PC-3 (cell line): ENCODE data around the gene TXK. TPM values are rescaled to one million over a fixed set of nuclear protein-coding genes. Genes with fewer than 3 reads are reported as not detected.

ENCODE experiments used
- ATAC-seq: fragments of 200-7000 bp; cut with Tn5 transposase; 2 replicates; pipeline ENCODE4 v1.9.1; 2020; ENCODE audit warnings: mild to moderate bottlenecking, moderate library complexity
- BruUV-seq: library from RNA; stranded (reverse); fragments of 400-500 nt; replicated peaks from 2 replicates; lab custom pipeline; 2021; lab: Mats Ljungman, UMichigan
- CTCF ChIA-PET: fragments of 300-600 bp; sonication (Branson Sonifier 250); formaldehyde crosslinking; loops from one replicate; lab custom pipeline; 2022; ENCODE audit warnings: antibody characterized with exemption; lab: Charles Lee
- POLR2A ChIA-PET: fragments of 300-600 bp; sonication (Branson Sonifier 250); formaldehyde crosslinking; loops from one replicate; lab custom pipeline; 2022; ENCODE audit warnings: antibody characterized with exemption; ENCODE audit not compliant: unreplicated experiment; lab: Charles Lee
- DNase-seq: peaks from one replicate; pipeline ENCODE4 v3.0.0-alpha.2; 2015
- H2AFZ ChIP-seq: fragments of 300-600 bp; sonication (generic); 2 replicates; pipeline ENCODE4 v1.6.0; 2016; ENCODE audit warnings: antibody characterized with exemption, low read length
- H3F3A ChIP-seq: fragments of 300-600 bp; sonication (generic); one replicate; pipeline ENCODE4 v1.6.0; 2017; ENCODE audit warnings: antibody characterized with exemption, low read length, control low read depth, mild to moderate bottlenecking; ENCODE audit not compliant: unreplicated experiment
- H3K27ac ChIP-seq: fragments of 300-600 bp; sonication (generic); 2 replicates; pipeline ENCODE4 v1.5.1; 2016; ENCODE audit warnings: mild to moderate bottlenecking, low read length
- H3K27me3 ChIP-seq: fragments of 300-600 bp; sonication (generic); 2 replicates; pipeline ENCODE4 v1.6.1; 2016; ENCODE audit warnings: low read length, mixed read lengths
- H3K36me3 ChIP-seq: fragments of 300-600 bp; sonication (generic); 2 replicates; pipeline ENCODE4 v1.6.1; 2016; ENCODE audit warnings: low read depth, mixed run types, low read length, mixed read lengths
- H3K4me1 ChIP-seq: fragments of 300-600 bp; sonication (generic); 2 replicates; pipeline ENCODE4 v1.5.1; 2016; ENCODE audit warnings: low read length; ENCODE audit not compliant: insufficient read depth
- H3K4me2 ChIP-seq: fragments of 300-600 bp; sonication (generic); 2 replicates; pipeline ENCODE4 v1.6.0; 2016; ENCODE audit warnings: low read length
- H3K4me3 ChIP-seq: fragments of 300-600 bp; sonication (generic); 2 replicates; pipeline ENCODE4 v1.5.1; 2016; ENCODE audit warnings: mild to moderate bottlenecking, low read length, mixed read lengths
- H3K79me2 ChIP-seq: fragments of 300-600 bp; sonication (generic); 2 replicates; pipeline ENCODE4 v1.6.1; 2017; ENCODE audit warnings: low read length, mixed read lengths
- H3K9ac ChIP-seq: fragments of 300-600 bp; sonication (generic); 2 replicates; pipeline ENCODE4 v1.6.0; 2016; ENCODE audit warnings: mild to moderate bottlenecking, low read length
- H3K9me2 ChIP-seq: fragments of 300-600 bp; sonication (generic); replicated peaks from 2 replicates; pipeline ENCODE4 v1.6.1; 2016; ENCODE audit warnings: mixed run types, low read length, mixed read lengths
- H3K9me3 ChIP-seq: fragments of 300-600 bp; sonication (generic); 2 replicates; pipeline ENCODE4 v1.6.1; 2016; ENCODE audit warnings: low read length, mixed read lengths
- H4K20me1 ChIP-seq: fragments of 300-600 bp; sonication (generic); 2 replicates; pipeline ENCODE4 v1.6.1; 2016; ENCODE audit warnings: low read length, mixed read lengths
- CTCF ChIP-seq: fragments of 300-600 bp; sonication (generic); conservative IDR thresholded peaks from 2 replicates; pipeline ENCODE4 v1.5.1; 2017; ENCODE audit warnings: antibody characterized with exemption, low read depth, mild to moderate bottlenecking, low read length
- EZH2 ChIP-seq: fragments of 300-600 bp; sonication (generic); IDR thresholded peaks from one replicate; pipeline ENCODE4 v1.6.1; 2017; ENCODE audit warnings: antibody characterized with exemption, mild to moderate bottlenecking, low read length; ENCODE audit not compliant: unreplicated experiment
- EZH2phosphoT487 ChIP-seq: fragments of 300-600 bp; sonication (generic); IDR thresholded peaks from 2 replicates; pipeline ENCODE4 v1.6.1; 2018; ENCODE audit warnings: mild to moderate bottlenecking, antibody characterized with exemption, low read length, borderline replicate concordance
- intact Hi-C: fragments of 100-400 bp; cut with micrococcal nuclease; formaldehyde crosslinking; loops from 2 replicates; pipeline ENCODE4 v1.9.0; 2023
- total RNA-seq: library from RNA; depleted of rRNA; stranded (reverse); fragments of >200 nt; gene quantifications from 2 replicates; pipeline ENCODE4 v1.2.3, GENCODE V29; 2014

The TXK gene
- total RNA-seq, 1 experiment from 2014 or later, result 2.6 TPM

- Histone ChIP-seq H3F3A (no peaks in the 10 kb centered on the region), H2AFZ (no peak overlapping the region), H3K9me2 (no peaks in the 10 kb centered on the region), H4K20me1 (no peaks in the 10 kb centered on the region), H3K27me3 (no peaks in the 10 kb centered on the region), H3K36me3 (no peaks in the 10 kb centered on the region), H3K79me2 (no peaks in the 10 kb centered on the region), H3K4me2 (no peak overlapping the region), H3K27ac (no peak overlapping the region), H3K4me3 (no peak overlapping the region), H3K9me3 (no peaks in the 10 kb centered on the region), H3K9ac (no peak overlapping the region), H3K4me1 (peaks cover 18% of the 10 kb centered on the region)
- intact Hi-C loops, result no loop called here
- TF ChIP-seq EZH2phosphoT487, result no peak
- no peak for TF ChIP-seq CTCF
- TF ChIP-seq EZH2, result no peak
- no peak for ATAC-seq
- BruUV-seq, result no TSS peak
- ChIA-PET CTCF (no interaction called here), POLR2A (no interaction called here)
- no peak for DNase-seq
Observed at GRCh38 chr4:48095441-48095840, 38.6 kb downstream of the TXK start.

- no peaks in the 10 kb centered on the region for H3K9me3 ChIP-seq
- no TSS peak for BruUV-seq
- TF ChIP-seq EZH2phosphoT487 (no peak), CTCF (no peak), EZH2 (no peak)
- no peaks in the 10 kb centered on the region for H3K36me3 ChIP-seq
- no peaks in the 10 kb centered on the region for H3F3A ChIP-seq
- intact Hi-C loops, result no loop called here
- no peaks in the 10 kb centered on the region for H4K20me1 ChIP-seq
- no peak overlapping the region for H3K9ac ChIP-seq
- DNase-seq, result peak; percentile 84
- peak; percentile 100 for ATAC-seq
- POLR2A ChIA-PET, result no interaction called here
- CTCF ChIA-PET, result no interaction called here
- H3K4me2 ChIP-seq, result peak overlapping the region; percentile 56
- H3K4me3 ChIP-seq, result no peak overlapping the region
- H2AFZ ChIP-seq, result no peak overlapping the region
- no peaks in the 10 kb centered on the region for H3K9me2 ChIP-seq
- H3K27ac ChIP-seq, result peak overlapping the region; percentile 23; the same call in 1 of the 2 replicates
- peaks cover 18% of the 10 kb centered on the region for H3K4me1 ChIP-seq
- H3K27me3 ChIP-seq, result no peaks in the 10 kb centered on the region
- no peaks in the 10 kb centered on the region for H3K79me2 ChIP-seq
Observed at GRCh38 chr4:48093991-48094416, 40.0 kb downstream of the TXK start.

GRCh38 chr4:48090621-48091020 is 43.4 kb downstream of the TXK start:
- intact Hi-C loops, result no loop called here
- H2AFZ ChIP-seq, result no peak overlapping the region
- no peaks in the 10 kb centered on the region for H3K79me2 ChIP-seq
- BruUV-seq, result no TSS peak
- no peaks in the 10 kb centered on the region for H3K9me2 ChIP-seq
- no peak overlapping the region for H3K9ac ChIP-seq
- H3K27me3 ChIP-seq, result no peaks in the 10 kb centered on the region
- H3K27ac ChIP-seq, result no peak overlapping the region
- ChIA-PET POLR2A (no interaction called here), CTCF (no interaction called here)
- H3K4me1 ChIP-seq, result peaks cover 28% of the 10 kb centered on the region
- DNase-seq (no peak), ATAC-seq (no peak)
- H3K4me2 ChIP-seq, result no peak overlapping the region
- no peaks in the 10 kb centered on the region for H4K20me1 ChIP-seq
- H3K36me3 ChIP-seq, result no peaks in the 10 kb centered on the region
- no peaks in the 10 kb centered on the region for H3K9me3 ChIP-seq
- H3K4me3 ChIP-seq, result no peak overlapping the region
- no peaks in the 10 kb centered on the region for H3F3A ChIP-seq
- TF ChIP-seq CTCF (no peak), EZH2phosphoT487 (no peak), EZH2 (no peak)
